Smooth muscle cell (in vitro differentiated cells): ENCODE results near the gene EDC4. TPM values are rescaled to one million over a fixed set of nuclear protein-coding genes. Genes with fewer than 3 reads are reported as not detected.

ENCODE experiments used
- DNase-seq: peaks from one replicate; lab custom pipeline; 2025; ENCODE audit not compliant: unreplicated experiment; lab: John Stamatoyannopoulos, UW
- H2AFZ ChIP-seq: fragments of 200-600 bp; sonication (generic); 2 replicates; pipeline ENCODE4 v1.6.0; 2016; ENCODE audit warnings: antibody characterized with exemption, low read depth, mild to moderate bottlenecking
- H3F3A ChIP-seq: fragments of 200-600 bp; sonication (generic); 2 replicates; pipeline ENCODE4 v1.6.0; 2017; ENCODE audit warnings: antibody characterized with exemption, low read depth
- H3K27ac ChIP-seq: fragments of 200-600 bp; sonication (generic); 2 replicates; pipeline ENCODE4 v1.5.1; 2016; ENCODE audit warnings: low read depth, mild to moderate bottlenecking
- H3K27me3 ChIP-seq: fragments of 200-600 bp; sonication (generic); 2 replicates; pipeline ENCODE4 v1.6.1; 2016; ENCODE audit warnings: low read depth, mild to moderate bottlenecking
- H3K36me3 ChIP-seq: fragments of 200-600 bp; sonication (generic); 2 replicates; pipeline ENCODE4 v1.5.1; 2016; ENCODE audit warnings: low read depth
- H3K4me1 ChIP-seq: fragments of 200-600 bp; sonication (generic); 2 replicates; pipeline ENCODE4 v1.5.1; 2016; ENCODE audit warnings: low read depth
- H3K4me2 ChIP-seq: fragments of 200-600 bp; sonication (generic); 2 replicates; pipeline ENCODE4 v1.6.0; 2016; ENCODE audit warnings: mild to moderate bottlenecking
- H3K4me3 ChIP-seq: fragments of 200-600 bp; sonication (generic); 2 replicates; pipeline ENCODE4 v1.5.1; 2016; ENCODE audit warnings: mild to moderate bottlenecking
- H3K79me2 ChIP-seq: fragments of 200-600 bp; sonication (generic); 2 replicates; pipeline ENCODE4 v1.6.0; 2016; ENCODE audit warnings: low read depth, mild to moderate bottlenecking
- H3K9ac ChIP-seq: fragments of 200-600 bp; sonication (generic); 2 replicates; pipeline ENCODE4 v1.6.0; 2016; ENCODE audit warnings: low read depth
- H3K9me3 ChIP-seq: fragments of 200-600 bp; sonication (generic); replicated peaks from 2 replicates; pipeline ENCODE4 v1.5.1; 2016; ENCODE audit warnings: low read depth
- H4K20me1 ChIP-seq: fragments of 200-600 bp; sonication (generic); 2 replicates; pipeline ENCODE4 v1.6.0; 2016; ENCODE audit warnings: low read depth
- WGBS: methylation state at CpG from one replicate; pipeline ENCODE4 v1.1.7; 2016; ENCODE audit warnings: low lambda C conversion rate; 5-methylcytosine and 5-hydroxymethylcytosine counted together
- polyA plus RNA-seq: library from polyadenylated mRNA; unstranded; fragments of >200 nt; fragmentation: Nextera tagmentation; extraction: Ambion mirVana; gene quantifications from 2 replicates; pipeline ENCODE4 v1.2.1, GENCODE V29; 2016
- total RNA-seq: library from RNA; depleted of rRNA; stranded (reverse); fragments of >200 nt; gene quantifications from 2 replicates; pipeline ENCODE4 v1.2.3, GENCODE V29; 2014
- TF ChIP-seq, protein P1 (sequence below): fragments of 200-600 bp; sonication (generic); IDR thresholded peaks from 2 replicates; pipeline ENCODE4 v1.5.1; 2017; ENCODE audit warnings: borderline replicate concordance, mild to moderate bottlenecking, antibody characterized with exemption; ENCODE audit not compliant: insufficient read depth, poor library complexity, severe bottlenecking

Gene EDC4
- total and polyA plus RNA-seq, 2 experiments from 2014 or later, result 46.3 to 64.5 TPM

DNA sequence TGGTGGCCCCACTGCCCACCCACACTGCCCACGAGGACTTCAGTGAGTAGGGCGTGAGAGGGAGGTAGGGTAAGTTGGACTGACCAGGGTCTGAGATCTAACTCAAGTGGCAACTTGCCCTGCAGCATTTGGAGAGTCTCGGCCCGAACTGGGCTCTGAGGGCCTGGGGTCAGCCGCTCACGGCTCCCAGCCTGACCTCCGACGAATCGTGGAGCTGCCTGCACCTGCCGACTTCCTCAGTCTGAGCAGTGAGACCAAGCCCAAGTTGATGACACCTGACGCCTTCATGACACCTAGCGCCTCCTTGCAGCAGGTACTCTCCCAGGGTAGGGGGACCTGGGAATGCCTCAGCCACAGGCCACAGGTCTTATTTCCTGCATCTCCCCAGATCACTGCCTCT lies 6.6 kb downstream of the EDC4 start:
- H4K20me1 ChIP-seq, result peaks cover 35% of the 10 kb centered on the region
- no peak overlapping the region for H3K4me2 ChIP-seq
- 97% methylated on average over 12 of the region's 12 CpGs for WGBS

GRCh38 chr16:67879936-67880335 lies 7.1 kb downstream of the EDC4 start:
- Histone ChIP-seq H3K4me2 (no peak overlapping the region), H3K9ac (no peak overlapping the region), H3K4me1 (peaks cover 3% of the 10 kb centered on the region), H3K79me2 (peaks cover 19% of the 10 kb centered on the region), H3K27ac (no peak overlapping the region), H3F3A (no peaks in the 10 kb centered on the region), H3K27me3 (no peaks in the 10 kb centered on the region), H4K20me1 (peaks cover 34% of the 10 kb centered on the region), H3K4me3 (no peak overlapping the region), H2AFZ (no peak overlapping the region), H3K9me3 (no peaks in the 10 kb centered on the region), H3K36me3 (no peaks in the 10 kb centered on the region)
- no peak for DNase-seq
- TF ChIP-seq, protein P1, sequence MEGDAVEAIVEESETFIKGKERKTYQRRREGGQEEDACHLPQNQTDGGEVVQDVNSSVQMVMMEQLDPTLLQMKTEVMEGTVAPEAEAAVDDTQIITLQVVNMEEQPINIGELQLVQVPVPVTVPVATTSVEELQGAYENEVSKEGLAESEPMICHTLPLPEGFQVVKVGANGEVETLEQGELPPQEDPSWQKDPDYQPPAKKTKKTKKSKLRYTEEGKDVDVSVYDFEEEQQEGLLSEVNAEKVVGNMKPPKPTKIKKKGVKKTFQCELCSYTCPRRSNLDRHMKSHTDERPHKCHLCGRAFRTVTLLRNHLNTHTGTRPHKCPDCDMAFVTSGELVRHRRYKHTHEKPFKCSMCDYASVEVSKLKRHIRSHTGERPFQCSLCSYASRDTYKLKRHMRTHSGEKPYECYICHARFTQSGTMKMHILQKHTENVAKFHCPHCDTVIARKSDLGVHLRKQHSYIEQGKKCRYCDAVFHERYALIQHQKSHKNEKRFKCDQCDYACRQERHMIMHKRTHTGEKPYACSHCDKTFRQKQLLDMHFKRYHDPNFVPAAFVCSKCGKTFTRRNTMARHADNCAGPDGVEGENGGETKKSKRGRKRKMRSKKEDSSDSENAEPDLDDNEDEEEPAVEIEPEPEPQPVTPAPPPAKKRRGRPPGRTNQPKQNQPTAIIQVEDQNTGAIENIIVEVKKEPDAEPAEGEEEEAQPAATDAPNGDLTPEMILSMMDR, result no peak
- 87% methylated on average over 5 of the region's 5 CpGs for WGBS

More for the DNA sequence above, 6.6 kb downstream of the EDC4 start:
- Histone ChIP-seq H3K36me3 (no peaks in the 10 kb centered on the region), H3K27me3 (no peaks in the 10 kb centered on the region), H3K4me3 (no peak overlapping the region), H3K79me2 (peaks cover 24% of the 10 kb centered on the region), H3K27ac (no peak overlapping the region), H3K9ac (no peak overlapping the region), H3F3A (no peaks in the 10 kb centered on the region), H2AFZ (no peak overlapping the region), H3K9me3 (no peaks in the 10 kb centered on the region), H3K4me1 (peaks cover 3% of the 10 kb centered on the region)
- DNase-seq, result no peak
- TF ChIP-seq, protein P1, result no peak

- TF ChIP-seq, protein P1, result no peak
- H3K9me3 ChIP-seq, result no peaks in the 10 kb centered on the region
- 98% methylated on average over 13 of the region's 13 CpGs for WGBS
- H3K4me3 ChIP-seq, result no peak overlapping the region
- H3F3A ChIP-seq, result no peaks in the 10 kb centered on the region
- no peaks in the 10 kb centered on the region for H3K36me3 ChIP-seq
- no peak overlapping the region for H3K9ac ChIP-seq
- no peak overlapping the region for H3K27ac ChIP-seq
- H3K4me1 ChIP-seq, result peaks cover 5% of the 10 kb centered on the region
- no peak overlapping the region for H2AFZ ChIP-seq
- peaks cover 28% of the 10 kb centered on the region for H4K20me1 ChIP-seq
- H3K79me2 ChIP-seq, result peaks cover 13% of the 10 kb centered on the region
- no peak for DNase-seq
- no peaks in the 10 kb centered on the region for H3K27me3 ChIP-seq
- no peak overlapping the region for H3K4me2 ChIP-seq
Observed at GRCh38 chr16:67880584-67880983, 7.7 kb downstream of the EDC4 start.

GRCh38 chr16:67881621-67882161 lies 8.8 kb downstream of the EDC4 start:
- H3K36me3 ChIP-seq, result no peaks in the 10 kb centered on the region
- TF ChIP-seq, protein P1, result no peak
- H3K27ac ChIP-seq, result no peak overlapping the region
- WGBS, result 95% methylated on average over 21 of the region's 21 CpGs
- H3K4me1 ChIP-seq, result peaks cover 5% of the 10 kb centered on the region
- peaks cover 18% of the 10 kb centered on the region for H4K20me1 ChIP-seq
- H2AFZ ChIP-seq, result no peak overlapping the region
- H3K27me3 ChIP-seq, result no peaks in the 10 kb centered on the region
- no peak for DNase-seq
- H3K9me3 ChIP-seq, result no peaks in the 10 kb centered on the region
- no peak overlapping the region for H3K9ac ChIP-seq
- H3F3A ChIP-seq, result no peaks in the 10 kb centered on the region
- no peak overlapping the region for H3K4me3 ChIP-seq
- H3K4me2 ChIP-seq, result no peak overlapping the region
- peaks cover 5% of the 10 kb centered on the region for H3K79me2 ChIP-seq
